Body of pancreas (tissue), 4 donors: ENCODE measurements around the gene ABCA8.

Experiments used
- CTCF ChIP-seq, 7 experiments: fragments of 450-650 bp in 4 of 7; fragments of 200-600 bp in 3 of 7; sonication (generic) in 3 of 7; IDR thresholded peaks; one replicate each; pipeline ENCODE4 v1.5.1; 2016 to 2019; ENCODE audit warnings: antibody characterized with exemption in 7 of 7
- POLR2A ChIP-seq, 3 donors: fragments of 450-650 bp; IDR thresholded peaks; one replicate each; pipeline ENCODE4 v1.6.1; 2016; ENCODE audit warnings: antibody characterized with exemption in 3 of 3, mild to moderate bottlenecking in 2 of 3

DNA sequence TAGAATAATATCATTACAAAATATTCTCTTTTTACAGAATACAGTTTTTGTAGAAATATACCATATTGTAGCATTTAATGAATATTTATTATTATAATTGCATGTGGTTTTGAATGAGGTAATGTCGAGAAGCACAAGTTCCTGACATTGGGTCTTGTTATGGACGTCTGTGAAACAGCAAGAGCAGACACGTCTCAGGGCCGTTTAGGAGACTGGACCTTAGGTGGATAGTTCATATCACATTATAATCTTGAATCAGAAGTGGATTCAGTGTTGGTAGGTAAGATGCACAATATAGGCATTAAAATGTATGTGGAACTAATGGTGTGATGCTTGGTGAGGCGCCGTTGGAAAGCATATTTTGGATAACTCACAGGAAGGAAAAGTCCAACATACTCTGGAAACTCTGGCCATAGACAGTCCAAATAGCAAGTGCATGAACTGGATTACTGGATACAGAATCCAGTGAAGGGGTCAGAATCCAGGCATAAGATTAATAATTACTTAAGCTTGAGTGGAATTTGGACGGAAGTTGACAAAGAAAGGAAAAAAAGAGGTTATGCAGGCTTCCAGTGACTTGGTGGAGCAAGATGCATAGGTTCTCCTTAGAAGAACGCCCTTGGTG is 17.2 kb downstream of the ABCA8 start:
- TF ChIP-seq CTCF (IDR thresholded peaks at IDR 0.05) (no peak), POLR2A (IDR thresholded peaks at IDR 0.05) (no peak)
